HEK293T (cell line): ENCODE measurements around the gene PXDC1.
"Not testable (repeated sequence)": the region's sequence is repeated elsewhere in the genome, so short reads cannot be mapped to it uniquely, and the experiment has no call there.

Experiments
- ARNT ChIP-seq: fragments of 450-650 bp; IDR thresholded peaks from 2 replicates; pipeline ENCODE4 v1.6.1; 2017; ENCODE audit warnings: mild to moderate bottlenecking
- BHLHE40 ChIP-seq: fragments of 450-650 bp; IDR thresholded peaks from 2 replicates; pipeline ENCODE4 v1.6.1; 2016; ENCODE audit warnings: mild to moderate bottlenecking, moderate library complexity, borderline replicate concordance
- CTBP1 ChIP-seq: fragments of 450-650 bp; IDR thresholded peaks from 2 replicates; pipeline ENCODE4 v1.6.1; 2016; ENCODE audit warnings: borderline replicate concordance
- FOXA1 ChIP-seq: fragments of 450-650 bp; IDR thresholded peaks from 2 replicates; pipeline ENCODE4 v1.6.1; 2016; ENCODE audit warnings: mild to moderate bottlenecking
- FOXK2 ChIP-seq: fragments of 450-650 bp; IDR thresholded peaks from 2 replicates; pipeline ENCODE4 v1.6.1; 2016; ENCODE audit warnings: mild to moderate bottlenecking
- FOXM1 ChIP-seq: fragments of 450-650 bp; IDR thresholded peaks from 2 replicates; pipeline ENCODE4 v1.6.1; 2017; ENCODE audit warnings: mild to moderate bottlenecking, borderline replicate concordance
- HDGF ChIP-seq: fragments of 450-650 bp; IDR thresholded peaks from 2 replicates; pipeline ENCODE4 v1.6.1; 2017; ENCODE audit warnings: antibody characterized with exemption, borderline replicate concordance
- LEF1 ChIP-seq: fragments of 450-650 bp; IDR thresholded peaks from 2 replicates; pipeline ENCODE4 v1.6.1; 2017; ENCODE audit warnings: mild to moderate bottlenecking, borderline replicate concordance
- NFRKB ChIP-seq: fragments of 450-650 bp; IDR thresholded peaks from 2 replicates; pipeline ENCODE4 v1.6.1; 2016; ENCODE audit warnings: mild to moderate bottlenecking, moderate library complexity
- SP1 ChIP-seq: fragments of 450-650 bp; IDR thresholded peaks from 2 replicates; pipeline ENCODE4 v1.6.1; 2017
- SUZ12 ChIP-seq: fragments of 450-650 bp; IDR thresholded peaks from 2 replicates; pipeline ENCODE4 v1.6.1; 2016; ENCODE audit warnings: mild to moderate bottlenecking
- TARDBP ChIP-seq: fragments of 450-650 bp; IDR thresholded peaks from 2 replicates; pipeline ENCODE4 v1.6.1; 2016
- TF ChIP-seq, protein P1 (sequence below): fragments of 450-650 bp; IDR thresholded peaks from 2 replicates; pipeline ENCODE4 v1.6.1; 2016

DNA sequence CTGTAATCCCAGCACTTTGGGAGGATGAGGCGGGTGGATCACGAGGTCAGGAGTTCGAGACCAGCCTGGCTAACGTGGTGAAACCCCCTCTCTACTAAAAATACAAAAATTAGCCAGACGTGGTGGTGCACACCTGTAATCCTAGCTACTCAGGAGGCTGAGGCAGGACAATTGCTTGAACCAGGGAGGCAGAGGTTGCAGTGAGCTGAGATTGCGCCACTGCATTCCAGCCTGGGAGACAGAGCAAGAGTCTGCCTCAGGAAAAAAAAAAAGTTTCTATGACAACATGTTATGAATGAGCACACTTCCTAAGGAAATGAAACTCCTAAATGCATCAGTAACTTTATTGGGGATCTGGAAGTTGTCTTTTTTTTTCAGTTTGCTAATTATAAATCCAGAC is 16.0 kb upstream of the PXDC1 start:
- TF ChIP-seq SP1, SUZ12, NFRKB, HDGF, CTBP1, FOXK2, BHLHE40, FOXA1, ARNT, FOXM1, LEF1, TARDBP: not testable (repeated sequence)
- TF ChIP-seq, protein P1, sequence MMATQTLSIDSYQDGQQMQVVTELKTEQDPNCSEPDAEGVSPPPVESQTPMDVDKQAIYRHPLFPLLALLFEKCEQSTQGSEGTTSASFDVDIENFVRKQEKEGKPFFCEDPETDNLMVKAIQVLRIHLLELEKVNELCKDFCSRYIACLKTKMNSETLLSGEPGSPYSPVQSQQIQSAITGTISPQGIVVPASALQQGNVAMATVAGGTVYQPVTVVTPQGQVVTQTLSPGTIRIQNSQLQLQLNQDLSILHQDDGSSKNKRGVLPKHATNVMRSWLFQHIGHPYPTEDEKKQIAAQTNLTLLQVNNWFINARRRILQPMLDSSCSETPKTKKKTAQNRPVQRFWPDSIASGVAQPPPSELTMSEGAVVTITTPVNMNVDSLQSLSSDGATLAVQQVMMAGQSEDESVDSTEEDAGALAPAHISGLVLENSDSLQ: not testable (repeated sequence)
